ENCODE results near the gene ATP23. TPM values are rescaled to one million over a fixed set of nuclear protein-coding genes. Genes with fewer than 3 reads are reported as not detected.

ATP23 gene
- total and polyA plus RNA-seq, 4 donors: 8.9 to 13.7 (median 9.4) TPM

DNA sequence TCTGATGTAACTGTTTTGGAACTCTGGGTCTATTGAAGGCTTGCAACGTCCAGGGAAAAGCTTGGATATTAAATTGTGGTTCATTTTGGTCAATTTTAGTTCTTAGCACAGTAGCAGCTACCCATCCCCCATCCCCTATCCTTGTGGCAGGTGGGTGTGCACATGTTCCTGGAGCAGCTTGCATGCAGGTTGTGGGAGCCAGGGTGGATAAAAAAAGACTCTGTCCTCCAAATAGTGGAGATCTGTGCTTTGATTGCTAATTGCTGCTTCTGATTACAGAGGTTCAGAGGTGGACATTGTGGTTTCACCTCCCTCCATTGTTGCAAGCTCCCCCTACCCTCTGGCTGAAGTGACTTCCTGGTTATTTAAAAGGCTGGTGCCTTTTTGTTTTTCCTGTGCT is 23.1 kb downstream of the ATP23 start:
- H3K36me3 ChIP-seq (ENCODE audit: control insufficient read depth, insufficient read depth, low read length): no peaks in the 10 kb centered on the region
- no peak overlapping the region for H3K4me3 ChIP-seq (ENCODE audit: low read depth, low read length)
- no peaks in the 10 kb centered on the region for H3K4me1 ChIP-seq (ENCODE audit: control insufficient read depth, insufficient read depth, low read length)
- no peaks in the 10 kb centered on the region for H3K27me3 ChIP-seq (ENCODE audit: control insufficient read depth, insufficient read depth, low read length)
- H3K27ac ChIP-seq (ENCODE audit: low read depth, low read length): no peak overlapping the region
- DNase-seq (ENCODE audit: low read depth in 4 of 6, low spot score in 6 of 6): no peak
- WGBS (ENCODE audit: insufficient coverage): no CpG with 5 or more reads among the region's 1 CpG
- H3K9me3 ChIP-seq (ENCODE audit: control insufficient read depth, insufficient read depth, low read length): peaks cover 4% of the 10 kb centered on the region

DNA sequence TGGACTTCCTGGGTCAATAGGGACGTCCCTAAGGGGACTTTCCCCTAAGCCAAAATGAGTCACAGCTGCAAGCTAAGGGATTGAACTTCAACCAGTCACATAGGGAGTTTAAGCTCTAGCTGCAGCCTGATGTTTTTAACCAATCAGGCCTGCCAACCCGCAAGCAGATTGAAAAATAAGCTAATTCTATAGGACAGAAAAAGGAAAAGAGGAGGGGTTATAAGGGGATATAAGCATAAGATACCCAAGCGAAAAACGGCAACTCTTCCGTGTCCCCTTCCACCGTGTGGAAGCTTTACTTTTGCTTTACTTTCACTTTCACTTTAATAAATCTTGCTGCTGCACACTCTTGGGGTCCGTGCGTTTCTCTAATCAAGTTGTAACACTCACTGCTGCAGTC is 24.4 kb downstream of the ATP23 start:
- peaks cover 7% of the 10 kb centered on the region for H3K9me3 ChIP-seq (ENCODE audit: control insufficient read depth, insufficient read depth, low read length)
- WGBS (ENCODE audit: insufficient coverage): 94% methylated on average over 5 of the region's 8 CpGs
- no peak overlapping the region for H3K27ac ChIP-seq (ENCODE audit: low read depth, low read length)
- H3K4me3 ChIP-seq (ENCODE audit: low read depth, low read length): no peak overlapping the region
- H3K36me3 ChIP-seq (ENCODE audit: control insufficient read depth, insufficient read depth, low read length): no peaks in the 10 kb centered on the region
- no peaks in the 10 kb centered on the region for H3K4me1 ChIP-seq (ENCODE audit: control insufficient read depth, insufficient read depth, low read length)
- no peak for DNase-seq (ENCODE audit: low read depth in 4 of 6, low spot score in 6 of 6)
- H3K27me3 ChIP-seq (ENCODE audit: control insufficient read depth, insufficient read depth, low read length): no peaks in the 10 kb centered on the region

DNA sequence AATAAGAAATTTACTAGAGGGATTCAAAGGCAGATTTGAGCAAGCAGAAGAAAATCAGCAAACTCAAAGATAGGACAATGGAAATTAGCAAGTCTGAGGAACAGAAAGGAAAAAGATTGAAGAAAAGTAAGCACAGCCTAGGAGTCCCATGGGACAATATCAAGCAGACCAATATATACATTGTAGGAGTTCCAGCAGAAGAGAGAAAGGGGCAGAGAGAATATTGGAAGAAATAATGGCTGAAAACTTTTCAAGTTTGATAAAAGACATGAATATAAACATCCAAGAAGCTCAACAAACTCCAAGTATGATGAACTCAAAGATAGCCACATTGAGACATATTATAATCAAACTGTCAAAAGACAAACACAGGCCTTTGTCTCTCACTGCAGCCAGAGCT is 25.2 kb downstream of the ATP23 start:
- Histone ChIP-seq H3K27ac (ENCODE audit: low read depth, low read length) (no peak overlapping the region), H3K4me3 (ENCODE audit: low read depth, low read length) (no peak overlapping the region), H3K27me3 (ENCODE audit: control insufficient read depth, insufficient read depth, low read length) (no peaks in the 10 kb centered on the region), H3K4me1 (ENCODE audit: control insufficient read depth, insufficient read depth, low read length) (no peaks in the 10 kb centered on the region), H3K9me3 (ENCODE audit: control insufficient read depth, insufficient read depth, low read length) (peaks cover 7% of the 10 kb centered on the region), H3K36me3 (ENCODE audit: control insufficient read depth, insufficient read depth, low read length) (no peaks in the 10 kb centered on the region)
- DNase-seq (ENCODE audit: low read depth in 4 of 6, low spot score in 6 of 6): no peak

DNA sequence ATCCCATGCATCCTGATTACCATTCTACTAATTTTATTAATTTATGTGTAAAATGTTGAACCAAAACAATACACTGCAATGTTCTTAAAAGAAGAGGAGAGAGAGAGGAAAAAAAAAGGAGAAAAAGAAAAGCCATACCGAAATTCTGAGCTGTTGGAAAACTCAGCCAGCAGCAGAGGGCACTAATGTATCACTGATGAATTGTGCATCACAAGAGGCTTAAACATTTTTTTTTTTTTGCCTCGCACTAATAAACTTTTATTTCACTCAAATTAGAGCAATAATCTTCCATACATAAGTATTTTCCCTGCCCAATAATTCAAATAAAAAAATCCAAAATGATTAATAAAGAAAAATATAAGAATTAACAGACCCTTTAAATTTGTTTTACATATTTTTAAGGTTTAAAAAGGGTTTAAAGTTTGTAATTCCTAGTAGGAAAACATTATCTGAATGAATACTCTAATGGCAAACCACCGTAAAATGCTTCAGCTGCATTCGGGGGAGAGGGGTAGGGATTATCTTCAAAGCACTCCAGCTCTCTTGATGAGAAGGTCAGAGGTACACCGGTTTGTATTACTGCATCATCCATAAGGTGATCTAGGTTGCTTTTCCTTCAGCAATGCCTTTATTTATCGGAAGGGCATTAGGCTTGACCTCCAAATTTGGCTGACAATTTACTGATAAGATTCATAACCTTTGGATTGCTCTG is 41.9 kb downstream of the ATP23 start:
- Histone ChIP-seq H3K36me3 (ENCODE audit: control insufficient read depth, insufficient read depth, low read length) (no peaks in the 10 kb centered on the region), H3K27ac (ENCODE audit: low read depth, low read length) (no peak overlapping the region), H3K4me3 (ENCODE audit: low read depth, low read length) (no peak overlapping the region), H3K4me1 (ENCODE audit: control insufficient read depth, insufficient read depth, low read length) (no peaks in the 10 kb centered on the region), H3K9me3 (ENCODE audit: control insufficient read depth, insufficient read depth, low read length) (no peaks in the 10 kb centered on the region), H3K27me3 (ENCODE audit: control insufficient read depth, insufficient read depth, low read length) (no peaks in the 10 kb centered on the region)
- DNase-seq (ENCODE audit: low read depth in 4 of 6, low spot score in 6 of 6): peak; percentile 24 to 92 (median 51)
- no CpG with 5 or more reads among the region's 6 CpGs for WGBS (ENCODE audit: insufficient coverage)

DNA sequence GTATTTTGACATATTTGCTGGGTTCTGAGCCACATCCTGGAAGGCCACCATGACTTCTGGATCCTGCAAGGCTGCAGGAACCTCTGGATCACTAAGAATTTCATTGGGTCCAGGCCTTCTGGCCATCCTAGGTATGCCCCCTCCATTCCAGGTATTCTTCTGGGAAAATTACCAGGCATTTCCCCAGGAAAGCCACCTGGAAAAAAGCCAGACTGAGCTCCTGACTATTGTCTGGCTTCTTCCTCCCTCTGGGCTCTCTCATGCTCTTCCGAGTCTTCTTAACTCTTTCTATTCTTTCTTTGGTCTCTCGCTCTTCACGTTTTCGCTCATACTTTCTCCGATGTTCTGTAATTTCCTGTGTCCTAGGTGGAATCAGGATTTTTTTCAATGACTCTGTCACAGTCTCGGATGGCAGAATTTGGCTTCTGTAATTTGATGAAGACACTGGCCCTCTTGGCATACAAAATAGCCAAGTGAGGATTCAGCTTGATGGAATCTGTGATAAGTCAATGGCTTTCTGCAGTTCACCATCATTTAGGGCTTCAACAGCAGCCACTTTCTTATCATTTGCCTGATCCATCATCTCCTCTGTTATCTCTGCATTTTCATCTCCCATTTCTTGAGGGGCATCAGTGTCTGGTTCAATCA is 42.6 kb downstream of the ATP23 start:
- Histone ChIP-seq H3K4me3 (ENCODE audit: low read depth, low read length) (no peak overlapping the region), H3K27ac (ENCODE audit: low read depth, low read length) (no peak overlapping the region), H3K9me3 (ENCODE audit: control insufficient read depth, insufficient read depth, low read length) (no peaks in the 10 kb centered on the region), H3K27me3 (ENCODE audit: control insufficient read depth, insufficient read depth, low read length) (no peaks in the 10 kb centered on the region), H3K4me1 (ENCODE audit: control insufficient read depth, insufficient read depth, low read length) (no peaks in the 10 kb centered on the region), H3K36me3 (ENCODE audit: control insufficient read depth, insufficient read depth, low read length) (no peaks in the 10 kb centered on the region)
- no peak for DNase-seq (ENCODE audit: low read depth in 4 of 6, low spot score in 6 of 6)
- 93% methylated on average over 2 of the region's 6 CpGs for WGBS (ENCODE audit: insufficient coverage)

DNA sequence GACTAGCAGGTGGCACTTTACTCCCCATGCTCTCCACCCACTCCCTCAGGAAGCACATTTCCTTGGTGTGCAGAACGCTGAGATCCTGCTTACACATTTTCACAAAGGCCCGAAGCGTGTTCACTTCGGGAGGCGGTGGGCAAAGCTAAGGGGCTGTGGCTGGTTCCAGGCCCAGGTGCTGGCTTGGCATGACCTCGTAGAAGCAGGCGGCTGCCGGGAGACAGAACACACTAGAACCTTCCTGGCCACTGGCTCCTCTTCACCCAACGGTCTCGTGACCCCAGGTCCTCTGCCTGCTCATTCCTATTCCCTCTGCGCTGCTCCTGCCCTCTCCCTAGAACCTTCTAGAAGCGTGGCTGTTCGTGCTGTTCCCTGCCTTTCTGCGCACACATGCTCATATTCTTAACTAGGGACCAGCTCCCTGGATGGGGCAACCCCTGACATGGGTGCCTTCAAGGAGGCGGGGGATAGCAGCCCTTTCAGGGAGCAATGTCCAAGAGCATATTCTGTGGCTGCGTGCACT is 43.3 kb downstream of the ATP23 start:
- no peaks in the 10 kb centered on the region for H3K4me1 ChIP-seq (ENCODE audit: control insufficient read depth, insufficient read depth, low read length)
- no peak for DNase-seq (ENCODE audit: low read depth in 4 of 6, low spot score in 6 of 6)
- no peaks in the 10 kb centered on the region for H3K36me3 ChIP-seq (ENCODE audit: control insufficient read depth, insufficient read depth, low read length)
- no peaks in the 10 kb centered on the region for H3K27me3 ChIP-seq (ENCODE audit: control insufficient read depth, insufficient read depth, low read length)
- H3K4me3 ChIP-seq (ENCODE audit: low read depth, low read length): no peak overlapping the region
- no peak overlapping the region for H3K27ac ChIP-seq (ENCODE audit: low read depth, low read length)
- WGBS (ENCODE audit: insufficient coverage): 94% methylated on average over 14 of the region's 16 CpGs
- H3K9me3 ChIP-seq (ENCODE audit: control insufficient read depth, insufficient read depth, low read length): no peaks in the 10 kb centered on the region

DNA sequence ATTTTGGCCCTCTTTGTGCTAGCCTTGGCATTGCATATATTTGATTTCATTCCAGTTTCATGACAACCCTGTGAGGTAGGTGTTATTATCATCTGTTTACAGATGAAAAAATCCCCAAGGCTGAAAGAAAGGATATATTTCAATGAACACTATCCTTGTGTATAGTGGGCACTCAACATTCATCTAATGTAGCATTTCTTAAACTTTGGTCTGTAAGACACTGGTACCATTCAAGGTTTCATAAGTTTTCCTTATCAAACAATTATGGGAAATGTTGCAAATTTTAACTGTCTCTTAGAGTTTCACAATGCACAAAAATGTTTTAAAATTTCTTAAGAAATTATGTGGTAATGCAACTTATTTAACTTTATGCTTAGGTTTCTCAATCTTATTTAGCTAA is 44.3 kb downstream of the ATP23 start:
- no peaks in the 10 kb centered on the region for H3K27me3 ChIP-seq (ENCODE audit: control insufficient read depth, insufficient read depth, low read length)
- no peaks in the 10 kb centered on the region for H3K36me3 ChIP-seq (ENCODE audit: control insufficient read depth, insufficient read depth, low read length)
- H3K4me1 ChIP-seq (ENCODE audit: control insufficient read depth, insufficient read depth, low read length): no peaks in the 10 kb centered on the region
- H3K4me3 ChIP-seq (ENCODE audit: low read depth, low read length): no peak overlapping the region
- H3K27ac ChIP-seq (ENCODE audit: low read depth, low read length): no peak overlapping the region
- DNase-seq (ENCODE audit: low read depth in 4 of 6, low spot score in 6 of 6): no peak
- no peaks in the 10 kb centered on the region for H3K9me3 ChIP-seq (ENCODE audit: control insufficient read depth, insufficient read depth, low read length)

DNA sequence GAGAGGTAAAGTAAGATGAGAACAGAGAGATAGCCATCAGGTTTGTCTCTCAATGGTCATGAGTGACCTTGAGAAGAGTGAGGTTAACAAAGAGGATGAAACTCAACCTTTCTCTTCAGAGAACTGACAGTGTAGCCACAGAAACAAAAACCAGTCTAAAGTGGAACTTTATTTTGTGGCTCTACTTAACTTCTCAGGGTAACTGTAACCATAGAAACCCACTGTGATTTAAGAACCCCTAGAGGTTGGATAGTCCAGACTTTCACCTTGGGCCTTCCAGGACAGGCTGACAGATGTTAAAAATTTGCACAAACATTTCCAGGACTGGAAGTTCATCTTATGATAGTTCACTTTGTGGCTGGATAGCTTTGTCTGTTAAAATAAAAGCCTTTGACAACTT is 48.5 kb downstream of the ATP23 start:
- DNase-seq (ENCODE audit: low read depth in 4 of 6, low spot score in 6 of 6): no peak
- Histone ChIP-seq H3K9me3 (ENCODE audit: control insufficient read depth, insufficient read depth, low read length) (no peaks in the 10 kb centered on the region), H3K27me3 (ENCODE audit: control insufficient read depth, insufficient read depth, low read length) (no peaks in the 10 kb centered on the region), H3K27ac (ENCODE audit: low read depth, low read length) (no peak overlapping the region), H3K36me3 (ENCODE audit: control insufficient read depth, insufficient read depth, low read length) (no peaks in the 10 kb centered on the region), H3K4me1 (ENCODE audit: control insufficient read depth, insufficient read depth, low read length) (no peaks in the 10 kb centered on the region), H3K4me3 (ENCODE audit: low read depth, low read length) (no peak overlapping the region)

DNA sequence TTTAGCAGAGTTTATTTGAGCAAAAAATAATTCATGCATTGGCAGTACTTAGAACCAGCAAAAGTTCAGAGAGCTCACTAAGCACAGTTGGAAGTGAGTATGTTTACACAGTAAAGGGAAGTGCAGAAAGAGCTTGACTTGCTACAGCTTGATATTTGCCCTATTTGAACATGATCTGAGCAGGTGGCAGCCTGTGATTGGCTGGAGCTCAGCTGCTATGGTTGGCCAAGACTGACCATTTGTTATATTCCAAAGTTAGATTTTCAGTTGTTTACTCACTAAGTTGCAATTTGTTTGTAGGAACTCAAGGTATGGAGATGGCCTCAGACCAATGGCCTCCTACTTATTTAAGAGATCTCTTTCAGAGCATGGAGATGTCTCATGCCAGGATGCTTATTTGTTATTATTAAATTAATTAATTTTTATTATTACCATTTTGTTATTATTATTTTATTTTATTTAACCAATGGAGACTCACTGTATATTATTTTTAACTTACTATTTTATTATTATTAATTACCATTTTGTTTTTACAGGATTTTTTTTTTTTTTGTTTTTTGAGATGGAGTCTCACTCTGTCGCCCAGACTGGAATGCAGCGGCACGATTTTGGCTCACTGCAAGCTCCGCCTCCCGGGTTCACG is 49.0 kb downstream of the ATP23 start:
- WGBS (ENCODE audit: insufficient coverage): no CpG with 5 or more reads among the region's 6 CpGs
- Histone ChIP-seq H3K27ac (ENCODE audit: low read depth, low read length) (no peak overlapping the region), H3K4me3 (ENCODE audit: low read depth, low read length) (no peak overlapping the region)

DNA sequence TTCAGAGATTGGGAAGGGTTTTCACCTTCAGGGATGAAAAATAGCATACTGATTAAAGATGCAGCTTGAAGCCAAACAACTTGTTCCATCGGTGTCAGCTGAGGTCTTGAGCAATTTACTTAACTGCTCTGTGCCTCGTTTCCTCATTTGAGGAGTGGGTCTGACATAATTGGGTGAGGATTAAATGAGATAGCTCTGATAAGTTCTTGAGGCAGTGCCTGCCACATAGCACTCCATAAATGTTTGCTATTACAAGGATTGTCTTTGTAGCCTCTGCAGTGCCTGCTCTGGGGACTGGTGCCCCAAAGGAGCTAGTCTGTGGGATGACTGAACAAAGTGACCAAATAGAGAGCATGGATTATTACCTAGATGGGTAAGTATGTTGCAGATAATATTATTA is 50.6 kb downstream of the ATP23 start:
- Histone ChIP-seq H3K27me3 (ENCODE audit: control insufficient read depth, insufficient read depth, low read length) (no peaks in the 10 kb centered on the region), H3K4me3 (ENCODE audit: low read depth, low read length) (no peak overlapping the region), H3K9me3 (ENCODE audit: control insufficient read depth, insufficient read depth, low read length) (peaks cover 6% of the 10 kb centered on the region), H3K27ac (ENCODE audit: low read depth, low read length) (no peak overlapping the region), H3K4me1 (ENCODE audit: control insufficient read depth, insufficient read depth, low read length) (no peaks in the 10 kb centered on the region), H3K36me3 (ENCODE audit: control insufficient read depth, insufficient read depth, low read length) (no peaks in the 10 kb centered on the region)
- WGBS (ENCODE audit: insufficient coverage): 93% methylated on average over 2 of the region's 2 CpGs
- DNase-seq (ENCODE audit: low read depth in 4 of 6, low spot score in 6 of 6): no peak

More for the DNA sequence above, 49.0 kb downstream of the ATP23 start:
- Histone ChIP-seq H3K36me3 (ENCODE audit: control insufficient read depth, insufficient read depth, low read length) (no peaks in the 10 kb centered on the region), H3K27me3 (ENCODE audit: control insufficient read depth, insufficient read depth, low read length) (no peaks in the 10 kb centered on the region), H3K4me1 (ENCODE audit: control insufficient read depth, insufficient read depth, low read length) (no peaks in the 10 kb centered on the region), H3K9me3 (ENCODE audit: control insufficient read depth, insufficient read depth, low read length) (no peaks in the 10 kb centered on the region)
- DNase-seq (ENCODE audit: low read depth in 4 of 6, low spot score in 6 of 6): no peak

Measured in spinal cord (tissue), 10 donors.